ENCODE measurements around the gene YY2.

The YY2 gene

GRCh38 chrX:21845096-21845495 lies 10.7 kb upstream of the YY2 start:
- Histone ChIP-seq H3K27ac (ENCODE audit: insufficient read depth in 1 of 2, low read depth in 1 of 2, low read length in 2 of 2, poor library complexity in 1 of 2, severe bottlenecking in 2 of 2) (no peak overlapping the region), H3K4me3 (ENCODE audit: control insufficient read depth in 1 of 7, extremely low read depth in 1 of 7, insufficient read depth in 4 of 7, low read depth in 2 of 7, low read length in 6 of 7) (no peak overlapping the region), H3K9me3 (ENCODE audit: control extremely low read depth in 1 of 5, control insufficient read depth in 4 of 5, insufficient read depth in 2 of 5, low read depth in 1 of 5, low read length in 4 of 5) (no peaks in the 10 kb centered on the region), H3K27me3 (replicated peaks in 2 of 5; ENCODE audit: control insufficient read depth in 4 of 5, insufficient read depth in 5 of 5, low read length in 4 of 5) (peaks cover 0 to 3% (median 0%) of the 10 kb centered on the region in 5 experiments), H3K4me1 (ENCODE audit: control extremely low read depth in 1 of 4, control insufficient read depth in 4 of 4, insufficient read depth in 4 of 4, low read length in 3 of 4) (peaks cover 0 to 9% (median 3%) of the 10 kb centered on the region in 4 experiments), H3K36me3 (ENCODE audit: control insufficient read depth in 4 of 4, insufficient read depth in 4 of 4, low read length in 3 of 4) (peaks cover 0 to 17% (median 4%) of the 10 kb centered on the region in 4 experiments)
- no peak for DNase-seq
- ChIA-PET CTCF (no interaction called here), POLR2A (no interaction called here)
- 100% methylated on average over 1 of the region's 6 CpGs for WGBS (ENCODE audit: insufficient coverage)

- ChIA-PET POLR2A (no interaction called here), CTCF (interaction anchor here (0.6 kb wide), 1 partner anchor 309 kb away, joined by 3 read pairs; no protein-coding TSS in a partner anchor)
- Histone ChIP-seq H3K36me3 (ENCODE audit: control insufficient read depth in 4 of 4, insufficient read depth in 4 of 4, low read length in 3 of 4) (peaks cover 0 to 25% (median 5%) of the 10 kb centered on the region in 4 experiments), H3K27me3 (replicated peaks in 2 of 5; ENCODE audit: control insufficient read depth in 4 of 5, insufficient read depth in 5 of 5, low read length in 4 of 5) (no peaks in the 10 kb centered on the region), H3K9me3 (ENCODE audit: control extremely low read depth in 1 of 5, control insufficient read depth in 4 of 5, insufficient read depth in 2 of 5, low read depth in 1 of 5, low read length in 4 of 5) (no peaks in the 10 kb centered on the region), H3K4me3 (ENCODE audit: control insufficient read depth in 1 of 7, extremely low read depth in 1 of 7, insufficient read depth in 4 of 7, low read depth in 2 of 7, low read length in 6 of 7) (no peak overlapping the region), H3K27ac (ENCODE audit: insufficient read depth in 1 of 2, low read depth in 1 of 2, low read length in 2 of 2, poor library complexity in 1 of 2, severe bottlenecking in 2 of 2) (no peak overlapping the region), H3K4me1 (ENCODE audit: control extremely low read depth in 1 of 4, control insufficient read depth in 4 of 4, insufficient read depth in 4 of 4, low read length in 3 of 4) (no peaks in the 10 kb centered on the region)
- no peak for DNase-seq
- no CpG with 5 or more reads among the region's 1 CpG for WGBS (ENCODE audit: insufficient coverage)
These were observed 8.4 kb upstream of the YY2 start for GRCh38 chrX:21847342-21847741.

GRCh38 chrX:21853578-21853977 lies 2.2 kb upstream of the YY2 start:
- peaks cover 0 to 7% (median 0%) of the 10 kb centered on the region in 5 experiments for H3K9me3 ChIP-seq (ENCODE audit: control extremely low read depth in 1 of 5, control insufficient read depth in 4 of 5, insufficient read depth in 2 of 5, low read depth in 1 of 5, low read length in 4 of 5)
- CTCF ChIA-PET = no interaction called here
- POLR2A ChIA-PET = no interaction called here

GRCh38 chrX:21856504-21856903 lies 717 bp downstream of the YY2 start:
- Histone ChIP-seq H3K27me3 (replicated peaks in 2 of 5; ENCODE audit: control insufficient read depth in 4 of 5, insufficient read depth in 5 of 5, low read length in 4 of 5) (no peaks in the 10 kb centered on the region), H3K4me1 (ENCODE audit: control extremely low read depth in 1 of 4, control insufficient read depth in 4 of 4, insufficient read depth in 4 of 4, low read length in 3 of 4) (no peaks in the 10 kb centered on the region), H3K9me3 (ENCODE audit: control extremely low read depth in 1 of 5, control insufficient read depth in 4 of 5, insufficient read depth in 2 of 5, low read depth in 1 of 5, low read length in 4 of 5) (peaks cover 0 to 7% (median 0%) of the 10 kb centered on the region in 5 experiments), H3K4me3 (ENCODE audit: control insufficient read depth in 1 of 7, extremely low read depth in 1 of 7, insufficient read depth in 4 of 7, low read depth in 2 of 7, low read length in 6 of 7) (no peak overlapping the region), H3K27ac (ENCODE audit: insufficient read depth in 1 of 2, low read depth in 1 of 2, low read length in 2 of 2, poor library complexity in 1 of 2, severe bottlenecking in 2 of 2) (no peak overlapping the region), H3K36me3 (ENCODE audit: control insufficient read depth in 4 of 4, insufficient read depth in 4 of 4, low read length in 3 of 4) (peaks cover 5 to 28% (median 14%) of the 10 kb centered on the region in 4 experiments)
- POLR2A ChIA-PET = no interaction called here
- CTCF ChIA-PET = interaction anchor here (1.0 kb wide), 1 partner anchor 85 kb away, joined by 3 read pairs; no protein-coding TSS in a partner anchor
- no peak for DNase-seq
- 94% methylated on average over 21 of the region's 21 CpGs for WGBS (ENCODE audit: insufficient coverage)

More at GRCh38 chrX:21853578-21853977, 2.2 kb upstream of the YY2 start:
- Histone ChIP-seq H3K4me1 (ENCODE audit: control extremely low read depth in 1 of 4, control insufficient read depth in 4 of 4, insufficient read depth in 4 of 4, low read length in 3 of 4) (no peaks in the 10 kb centered on the region), H3K27me3 (replicated peaks in 2 of 5; ENCODE audit: control insufficient read depth in 4 of 5, insufficient read depth in 5 of 5, low read length in 4 of 5) (no peaks in the 10 kb centered on the region), H3K36me3 (ENCODE audit: control insufficient read depth in 4 of 4, insufficient read depth in 4 of 4, low read length in 3 of 4) (peaks cover 7 to 32% (median 15%) of the 10 kb centered on the region in 4 experiments), H3K27ac (ENCODE audit: insufficient read depth in 1 of 2, low read depth in 1 of 2, low read length in 2 of 2, poor library complexity in 1 of 2, severe bottlenecking in 2 of 2) (no peak overlapping the region), H3K4me3 (ENCODE audit: control insufficient read depth in 1 of 7, extremely low read depth in 1 of 7, insufficient read depth in 4 of 7, low read depth in 2 of 7, low read length in 6 of 7) (no peak overlapping the region)
- DNase-seq = no peak

- Histone ChIP-seq H3K27ac (ENCODE audit: insufficient read depth in 1 of 2, low read depth in 1 of 2, low read length in 2 of 2, poor library complexity in 1 of 2, severe bottlenecking in 2 of 2) (no peak overlapping the region), H3K4me1 (ENCODE audit: control extremely low read depth in 1 of 4, control insufficient read depth in 4 of 4, insufficient read depth in 4 of 4, low read length in 3 of 4) (no peaks in the 10 kb centered on the region), H3K36me3 (ENCODE audit: control insufficient read depth in 4 of 4, insufficient read depth in 4 of 4, low read length in 3 of 4) (no peaks in the 10 kb centered on the region), H3K9me3 (ENCODE audit: control extremely low read depth in 1 of 5, control insufficient read depth in 4 of 5, insufficient read depth in 2 of 5, low read depth in 1 of 5, low read length in 4 of 5) (no peaks in the 10 kb centered on the region), H3K27me3 (replicated peaks in 2 of 5; ENCODE audit: control insufficient read depth in 4 of 5, insufficient read depth in 5 of 5, low read length in 4 of 5) (no peaks in the 10 kb centered on the region), H3K4me3 (ENCODE audit: control insufficient read depth in 1 of 7, extremely low read depth in 1 of 7, insufficient read depth in 4 of 7, low read depth in 2 of 7, low read length in 6 of 7) (no peak overlapping the region)
- ChIA-PET POLR2A (no interaction called here), CTCF (no interaction called here)
- WGBS (ENCODE audit: insufficient coverage) = no CpG with 5 or more reads among the region's 1 CpG
- no peak for DNase-seq
These were observed 7.5 kb downstream of the YY2 start for GRCh38 chrX:21863241-21863640.

- DNase-seq = no peak
- Histone ChIP-seq H3K4me3 (ENCODE audit: control insufficient read depth in 1 of 7, extremely low read depth in 1 of 7, insufficient read depth in 4 of 7, low read depth in 2 of 7, low read length in 6 of 7) (no peak overlapping the region), H3K27ac (ENCODE audit: insufficient read depth in 1 of 2, low read depth in 1 of 2, low read length in 2 of 2, poor library complexity in 1 of 2, severe bottlenecking in 2 of 2) (no peak overlapping the region), H3K4me1 (ENCODE audit: control extremely low read depth in 1 of 4, control insufficient read depth in 4 of 4, insufficient read depth in 4 of 4, low read length in 3 of 4) (no peaks in the 10 kb centered on the region), H3K27me3 (replicated peaks in 2 of 5; ENCODE audit: control insufficient read depth in 4 of 5, insufficient read depth in 5 of 5, low read length in 4 of 5) (no peaks in the 10 kb centered on the region), H3K9me3 (ENCODE audit: control extremely low read depth in 1 of 5, control insufficient read depth in 4 of 5, insufficient read depth in 2 of 5, low read depth in 1 of 5, low read length in 4 of 5) (no peaks in the 10 kb centered on the region), H3K36me3 (ENCODE audit: control insufficient read depth in 4 of 4, insufficient read depth in 4 of 4, low read length in 3 of 4) (no peaks in the 10 kb centered on the region)
- POLR2A ChIA-PET = no interaction called here
- CTCF ChIA-PET = no interaction called here
These were observed 9.6 kb downstream of the YY2 start for GRCh38 chrX:21865436-21865835.

GRCh38 chrX:21870494-21870893 lies 14.7 kb downstream of the YY2 start:
- Histone ChIP-seq H3K36me3 (ENCODE audit: control insufficient read depth in 4 of 4, insufficient read depth in 4 of 4, low read length in 3 of 4) (no peaks in the 10 kb centered on the region), H3K4me3 (ENCODE audit: control insufficient read depth in 1 of 7, extremely low read depth in 1 of 7, insufficient read depth in 4 of 7, low read depth in 2 of 7, low read length in 6 of 7) (no peak overlapping the region), H3K9me3 (ENCODE audit: control extremely low read depth in 1 of 5, control insufficient read depth in 4 of 5, insufficient read depth in 2 of 5, low read depth in 1 of 5, low read length in 4 of 5) (no peaks in the 10 kb centered on the region), H3K27ac (ENCODE audit: insufficient read depth in 1 of 2, low read depth in 1 of 2, low read length in 2 of 2, poor library complexity in 1 of 2, severe bottlenecking in 2 of 2) (no peak overlapping the region), H3K27me3 (replicated peaks in 2 of 5; ENCODE audit: control insufficient read depth in 4 of 5, insufficient read depth in 5 of 5, low read length in 4 of 5) (no peaks in the 10 kb centered on the region), H3K4me1 (ENCODE audit: control extremely low read depth in 1 of 4, control insufficient read depth in 4 of 4, insufficient read depth in 4 of 4, low read length in 3 of 4) (no peaks in the 10 kb centered on the region)
- ChIA-PET POLR2A (no interaction called here), CTCF (no interaction called here)
- no CpG with 5 or more reads among the region's 1 CpG for WGBS (ENCODE audit: insufficient coverage)
- no peak for DNase-seq
